Nephron (organoid): ENCODE measurements around the gene MGMT.

Source experiments
- H3K27ac Mint-ChIP-seq, 3 experiments: 2 replicates each; pipeline ENCODE4 v1.8.0; 2020; ENCODE audit warnings: mixed read lengths in 3 of 3, mild to moderate bottlenecking in 2 of 3, moderate library complexity in 1 of 3
- H3K27me3 Mint-ChIP-seq: 2 replicates; pipeline ENCODE4 v1.8.0; 2021; ENCODE audit warnings: low read depth, mild to moderate bottlenecking, moderate library complexity, mixed read lengths
- H3K36me3 Mint-ChIP-seq: 2 replicates; pipeline ENCODE4 v1.8.0; 2020; ENCODE audit warnings: low read depth, mixed read lengths
- H3K4me1 Mint-ChIP-seq: 2 replicates; pipeline ENCODE4 v1.8.0; 2020; ENCODE audit warnings: mixed read lengths
- H3K4me3 Mint-ChIP-seq, 3 experiments: 2 replicates each; pipeline ENCODE4 v1.8.0; 2020; ENCODE audit warnings: mild to moderate bottlenecking in 3 of 3, mixed read lengths in 3 of 3, moderate library complexity in 2 of 3
- H3K9me3 Mint-ChIP-seq: 2 replicates; pipeline ENCODE4 v1.8.0; 2020; ENCODE audit warnings: mixed read lengths
- CTCF ChIP-seq, 3 experiments: fragments of 200-600 bp; sonication (generic); IDR thresholded peaks; one replicate each; pipeline ENCODE4 v1.5.0; 2021; ENCODE audit warnings: antibody characterized with exemption in 3 of 3; ENCODE audit not compliant: unreplicated experiment in 3 of 3

Gene MGMT

DNA sequence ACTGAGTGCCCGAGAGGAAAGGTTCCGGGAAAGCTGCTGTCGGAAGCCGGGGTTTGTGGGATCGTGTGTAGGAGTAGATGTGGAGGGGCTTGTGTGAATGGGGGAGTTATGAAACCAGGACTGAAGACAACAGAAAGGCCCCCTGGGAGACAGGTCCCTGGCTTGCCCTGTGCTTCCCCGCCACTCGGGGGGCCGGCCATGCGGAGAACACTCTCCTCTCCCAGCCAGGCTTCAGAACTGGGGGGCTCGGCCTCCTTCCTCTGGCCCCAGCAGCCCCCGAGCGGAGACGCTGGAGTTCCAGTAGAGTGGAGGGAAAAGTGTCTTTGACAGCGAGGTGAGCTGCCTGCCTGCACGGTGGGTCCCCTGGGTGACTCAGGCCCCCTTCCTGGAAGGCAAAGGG, 185.0 kb downstream of the MGMT start:
- Mint-ChIP-seq H3K27me3 (peaks cover 12% of the 10 kb centered on the region), H3K4me3 (no peak overlapping the region)

DNA sequence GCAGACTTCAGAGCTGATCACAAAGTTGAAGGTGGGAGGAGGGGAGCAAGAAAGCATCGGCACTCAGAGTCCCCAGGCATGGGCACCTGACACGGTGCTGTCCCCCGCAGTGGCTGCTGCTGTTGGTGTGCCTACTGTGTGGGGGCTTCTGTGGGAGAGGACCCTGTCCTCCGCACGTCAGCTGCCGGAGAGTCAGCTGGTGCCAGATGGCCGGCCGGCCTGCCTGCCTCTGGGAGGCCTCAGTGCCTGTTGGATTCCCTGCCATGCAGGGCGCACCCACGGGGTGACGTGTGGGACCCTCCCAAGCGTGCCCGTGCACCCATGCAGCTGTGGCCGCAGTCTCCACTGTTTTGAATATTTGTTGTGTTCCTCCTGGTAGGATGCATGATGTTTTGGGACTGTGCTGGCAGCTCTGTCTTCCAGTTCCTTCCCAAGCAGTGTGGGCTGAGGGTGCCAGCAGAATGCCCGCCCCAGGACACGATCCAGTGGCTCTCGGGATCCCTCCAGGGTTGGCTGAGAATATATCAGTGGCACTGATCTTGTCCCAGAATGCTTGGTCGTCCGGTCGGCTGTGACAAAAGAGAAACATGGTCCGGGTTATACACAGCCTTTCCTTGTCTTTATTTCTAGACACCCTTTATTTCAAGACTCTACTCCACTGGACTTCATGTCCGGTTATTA, 185.6 kb downstream of the MGMT start:
- H3K36me3 Mint-ChIP-seq: no peaks in the 10 kb centered on the region
- peaks cover 12% of the 10 kb centered on the region for H3K27me3 Mint-ChIP-seq
- peaks cover 6% of the 10 kb centered on the region for H3K4me1 Mint-ChIP-seq
- TF ChIP-seq CTCF (IDR thresholded peaks at IDR 0.05; ENCODE audit: unreplicated experiment in 3 of 3): no peak
- H3K4me3 Mint-ChIP-seq: no peak overlapping the region
- H3K27ac Mint-ChIP-seq: no peak overlapping the region
- H3K9me3 Mint-ChIP-seq: no peaks in the 10 kb centered on the region

More for the DNA sequence above, 185.0 kb downstream of the MGMT start:
- H3K27ac Mint-ChIP-seq: no peak overlapping the region
- peaks cover 6% of the 10 kb centered on the region for H3K4me1 Mint-ChIP-seq
- TF ChIP-seq CTCF (IDR thresholded peaks at IDR 0.05; ENCODE audit: unreplicated experiment in 3 of 3): no peak
- H3K9me3 Mint-ChIP-seq: no peaks in the 10 kb centered on the region
- H3K36me3 Mint-ChIP-seq: no peaks in the 10 kb centered on the region

DNA sequence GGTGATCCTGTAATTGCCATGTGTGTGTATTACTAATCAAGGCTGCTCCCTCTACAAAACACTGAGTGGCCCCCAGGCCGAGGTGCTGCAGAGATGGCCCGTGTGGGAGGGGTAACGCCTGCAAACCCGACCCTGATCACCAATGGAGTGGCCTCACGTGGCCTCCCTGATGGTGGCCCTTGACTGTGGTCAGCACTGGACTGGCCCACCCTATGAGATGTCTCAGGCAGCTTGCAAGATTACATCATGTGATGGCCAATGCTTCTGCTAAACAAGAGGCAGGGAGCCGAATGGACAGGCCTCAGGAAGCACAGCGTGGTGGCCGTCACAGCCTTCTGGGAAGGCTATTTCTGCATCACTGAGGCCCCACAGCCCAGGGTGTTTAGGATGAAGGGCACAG, 186.4 kb downstream of the MGMT start:
- Mint-ChIP-seq H3K27ac (no peak overlapping the region), H3K4me1 (peaks cover 11% of the 10 kb centered on the region), H3K4me3 (no peak overlapping the region), H3K36me3 (no peaks in the 10 kb centered on the region), H3K9me3 (no peaks in the 10 kb centered on the region), H3K27me3 (peaks cover 12% of the 10 kb centered on the region)
- no peak for TF ChIP-seq CTCF (IDR thresholded peaks at IDR 0.05; ENCODE audit: unreplicated experiment in 3 of 3)

GRCh38 chr10:129653861-129654260, 186.8 kb downstream of the MGMT start:
- Mint-ChIP-seq H3K4me1 (peaks cover 11% of the 10 kb centered on the region), H3K36me3 (no peaks in the 10 kb centered on the region), H3K27ac (no peak overlapping the region), H3K4me3 (no peak overlapping the region), H3K27me3 (peaks cover 12% of the 10 kb centered on the region), H3K9me3 (no peaks in the 10 kb centered on the region)
- TF ChIP-seq CTCF (IDR thresholded peaks at IDR 0.05; ENCODE audit: unreplicated experiment in 3 of 3): no peak

GRCh38 chr10:129654461-129654860, 187.4 kb downstream of the MGMT start:
- H3K27me3 Mint-ChIP-seq: peaks cover 12% of the 10 kb centered on the region
- H3K27ac Mint-ChIP-seq: no peak overlapping the region
- H3K4me1 Mint-ChIP-seq: peaks cover 15% of the 10 kb centered on the region
- no peak overlapping the region for H3K4me3 Mint-ChIP-seq
- no peaks in the 10 kb centered on the region for H3K9me3 Mint-ChIP-seq
- H3K36me3 Mint-ChIP-seq: no peaks in the 10 kb centered on the region
- no peak for TF ChIP-seq CTCF (IDR thresholded peaks at IDR 0.05; ENCODE audit: unreplicated experiment in 3 of 3)

DNA sequence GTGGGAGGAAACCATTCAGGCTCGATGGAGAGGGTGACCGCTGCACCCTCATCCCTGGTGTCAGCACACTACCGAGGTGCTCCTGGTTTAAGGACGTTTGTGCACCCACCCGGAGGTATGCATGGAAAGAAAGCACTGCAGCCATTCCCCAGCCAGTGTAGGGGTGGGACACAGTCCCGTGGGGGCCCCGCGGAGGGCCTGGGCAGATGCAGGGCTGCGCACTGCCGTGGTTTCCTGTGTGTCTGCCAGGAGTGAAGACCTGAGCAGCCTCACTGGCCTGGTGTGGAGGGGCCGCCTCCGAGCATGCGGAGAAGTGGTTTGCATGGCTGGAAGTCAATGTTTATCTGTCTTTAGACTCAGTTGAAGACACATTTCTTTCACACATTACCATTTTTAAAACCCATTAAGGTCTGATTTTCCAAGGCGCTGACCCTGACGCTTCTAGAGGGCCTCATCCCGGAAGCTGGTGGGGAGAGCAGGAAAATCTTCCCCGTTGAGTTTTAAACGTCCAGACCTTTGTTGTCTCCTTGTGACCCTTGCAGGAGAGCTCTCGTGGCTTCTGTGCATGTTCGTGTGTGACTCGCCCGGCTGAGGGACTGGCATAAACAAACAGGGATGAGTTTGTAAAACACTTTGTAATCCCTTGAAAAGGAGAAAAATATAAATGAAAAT, 188.1 kb downstream of the MGMT start:
- Mint-ChIP-seq H3K9me3 (no peaks in the 10 kb centered on the region), H3K4me3 (no peak overlapping the region), H3K4me1 (peaks cover 20% of the 10 kb centered on the region), H3K36me3 (no peaks in the 10 kb centered on the region), H3K27me3 (peaks cover 12% of the 10 kb centered on the region), H3K27ac (no peak overlapping the region)
- no peak for TF ChIP-seq CTCF (IDR thresholded peaks at IDR 0.05; ENCODE audit: unreplicated experiment in 3 of 3)
